SK-N-MC (cell line): ENCODE data around the gene PHB1.

Experiments used
- EZH2 ChIP-seq: fragments of 200-600 bp; sonication (generic); IDR thresholded peaks from one replicate; pipeline ENCODE4 v1.6.1; 2017; ENCODE audit warnings: antibody characterized with exemption
- POLR2AphosphoS5 ChIP-seq: IDR thresholded peaks from 2 replicates; pipeline ENCODE4 v1.6.1; 2012; ENCODE audit warnings: mild to moderate bottlenecking, low read depth, low read length, borderline replicate concordance

DNA sequence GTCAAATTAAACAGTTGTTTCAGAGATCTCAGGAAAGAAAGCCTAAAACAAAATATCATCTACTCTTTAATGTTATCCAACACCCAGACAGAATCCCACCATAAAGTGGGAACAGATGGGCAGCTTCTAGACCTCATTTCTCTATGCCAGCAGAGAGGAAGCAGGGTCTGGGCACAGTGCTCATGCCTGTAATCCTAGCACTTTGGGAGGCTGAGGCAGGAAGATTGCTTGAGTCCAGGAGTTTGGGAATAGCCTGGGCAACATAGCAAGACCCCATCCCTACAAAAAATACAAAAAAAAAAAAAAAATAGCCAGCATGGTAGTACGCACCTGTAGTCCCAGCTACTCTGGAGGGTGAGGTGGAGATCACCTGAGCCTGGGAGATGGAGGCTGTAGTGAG lies 39.1 kb downstream of the PHB1 start:
- TF ChIP-seq EZH2 (no peak), POLR2AphosphoS5 (no peak)
